ENCODE measurements around the gene EXOSC5. TPM values are rescaled to one million over a fixed set of nuclear protein-coding genes. Genes with fewer than 3 reads are reported as not detected.
A peak's percentile ranks its signal among the peaks of the same experiment; 100 is the strongest.

The EXOSC5 gene
- total RNA-seq, 1 experiment from 2014 or later, result 58.7 TPM

GRCh38 chr19:41426952-41427646 is 29.9 kb upstream of the EXOSC5 start, which contains the start of gene B3GNT8:
Gene B3GNT8, minus strand, starts transcription at chr19:41427374. Its CDS starts 596 bp downstream, at chr19:41426778.
- Histone ChIP-seq H3K9me3 (ENCODE audit: control insufficient read depth, low read depth, low read length) (no peaks in the 10 kb centered on the region), H3K4me1 (ENCODE audit: insufficient read depth, low read length) (no peaks in the 10 kb centered on the region), H2BK15ac (ENCODE audit: low read depth, low read length) (no peak within 1 kb of the TSS), H3K79me1 (ENCODE audit: insufficient read depth, low read depth, low read length, poor library complexity, severe bottlenecking) (no peaks in the 10 kb centered on the region), H4K20me1 (ENCODE audit: control insufficient read depth, insufficient read depth, insufficient read length) (no peaks in the 10 kb centered on the region), H3K79me2 (ENCODE audit: insufficient read depth, low read length) (no peaks in the 10 kb centered on the region), H4K5ac (ENCODE audit: insufficient read length, low read depth, low read length) (no peak within 1 kb of the TSS), H3K9ac (ENCODE audit: extremely low read depth, insufficient read length, low read length) (peak within 1 kb of the TSS; percentile 44), H3K23ac (ENCODE audit: insufficient read length, low read depth, low read length) (no peak within 1 kb of the TSS), H3K27ac (ENCODE audit: insufficient read length, low read depth, low read length) (no peak within 1 kb of the TSS), H2BK5ac (ENCODE audit: insufficient read length, low read length) (no peak within 1 kb of the TSS), H3K27me3 (ENCODE audit: insufficient read depth, low read length) (no peaks in the 10 kb centered on the region), H3K56ac (ENCODE audit: insufficient read length, low read depth, low read length) (no peak within 1 kb of the TSS), H4K8ac (replicated peaks; ENCODE audit: insufficient read length, low read depth, low read length) (no peak within 1 kb of the TSS), H2BK120ac (ENCODE audit: low read depth, low read length, poor library complexity, severe bottlenecking) (no peak within 1 kb of the TSS), H2BK20ac (ENCODE audit: low read depth, low read length, poor library complexity, severe bottlenecking) (no peak within 1 kb of the TSS), H3K14ac (ENCODE audit: insufficient read depth, low read length) (peak within 1 kb of the TSS; percentile 60), H3K18ac (ENCODE audit: insufficient read length, low read depth, low read length) (peak within 1 kb of the TSS; percentile 22), H3K4ac (ENCODE audit: low read depth, low read length) (no peak within 1 kb of the TSS), H2AK5ac (ENCODE audit: insufficient read length, low read length) (no peak within 1 kb of the TSS), H3K4me2 (ENCODE audit: insufficient read depth, insufficient read length, low read length) (peak within 1 kb of the TSS; percentile 80), H2BK12ac (ENCODE audit: insufficient read length, low read depth, low read length) (no peak within 1 kb of the TSS), H4K91ac (ENCODE audit: insufficient read length, low read depth, low read length) (no peak within 1 kb of the TSS), H3T11ph (ENCODE audit: low read length) (no peak within 1 kb of the TSS), H3K23me2 (ENCODE audit: insufficient read length, low read depth, low read length, poor library complexity, severe bottlenecking) (peaks cover 11% of the 10 kb centered on the region), H2AFZ (ENCODE audit: low read length) (no peak within 1 kb of the TSS)
- Mint-ChIP-seq H3K9me3 (no peaks in the 10 kb centered on the region), H3K36me3 (ENCODE audit: insufficient read depth in 1 of 3, low read depth in 3 of 3) (peaks cover 8 to 29% (median 28%) of the 10 kb centered on the region in 3 experiments; a peak in 6 of 7 replicates), H3K27ac (peak within 1 kb of the TSS; percentile 70 to 97 (median 72)), H3K4me3 (peak within 1 kb of the TSS; percentile 70 to 84), H3K27me3 (ENCODE audit: low read depth) (no peaks in the 10 kb centered on the region), H3K4me1 (peaks cover 14 to 29% of the 10 kb centered on the region in 2 experiments)
- TF ChIP-seq CTCF (conservative IDR thresholded peaks at IDR 0.05), result no peak
- DNase-seq, result peak; percentile 93
- no CpG with 5 or more reads among the region's 19 CpGs for whole genome bisulfite sequencing (ENCODE audit: extremely low coverage, insufficient read length, low lambda C conversion rate)
